Nephron progenitor cell (in vitro differentiated cells): ENCODE results near the gene WDR77.
A peak's percentile ranks its signal among the peaks of the same experiment; 100 is the strongest.

ENCODE experiments used
- DNase-seq: peaks from one replicate; pipeline ENCODE4 v3.0.0; 2021
- H3K27ac Mint-ChIP-seq: 2 replicates; pipeline ENCODE4 v1.8.0; 2021; ENCODE audit warnings: mild to moderate bottlenecking, moderate library complexity, mixed read lengths
- H3K27me3 Mint-ChIP-seq: 2 replicates; pipeline ENCODE4 v1.8.0; 2021; ENCODE audit warnings: mild to moderate bottlenecking, low read depth, mixed read lengths; ENCODE audit not compliant: poor library complexity
- H3K36me3 Mint-ChIP-seq: 2 replicates; pipeline ENCODE4 v1.8.0; 2021; ENCODE audit warnings: low read depth, mixed read lengths
- H3K4me1 Mint-ChIP-seq: 2 replicates; pipeline ENCODE4 v1.8.0; 2021; ENCODE audit warnings: mixed read lengths
- H3K4me3 Mint-ChIP-seq: 2 replicates; pipeline ENCODE4 v1.8.0; 2021; ENCODE audit warnings: mild to moderate bottlenecking, moderate library complexity, mixed read lengths
- H3K9me3 Mint-ChIP-seq: 2 replicates; pipeline ENCODE4 v1.8.0; 2021; ENCODE audit warnings: mild to moderate bottlenecking, moderate library complexity, mixed read lengths
- TF ChIP-seq, protein P1 (sequence below): fragments of 200-600 bp; sonication (generic); IDR thresholded peaks from 2 replicates; pipeline ENCODE4 v1.5.0; 2021; ENCODE audit warnings: antibody characterized with exemption

Gene WDR77

DNA sequence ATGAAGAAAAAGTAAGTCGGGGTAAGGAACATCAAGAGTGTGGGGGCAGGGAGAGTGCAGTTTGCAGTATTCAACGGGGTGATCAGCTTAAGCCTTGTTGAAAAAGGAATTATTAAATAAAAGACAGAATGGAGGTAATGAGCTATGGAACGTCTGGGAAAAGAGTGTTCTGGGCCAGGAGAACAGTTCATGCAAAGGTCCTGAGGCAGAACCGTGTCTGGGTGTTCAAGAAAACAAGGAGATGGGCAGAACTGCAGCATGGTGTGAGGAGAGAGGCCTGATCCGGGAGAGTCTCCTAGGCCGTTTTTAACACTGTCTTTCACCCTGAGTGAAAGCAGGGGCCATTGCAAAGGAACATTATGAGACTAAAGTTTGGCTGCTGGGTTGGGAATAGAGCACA lies 41.8 kb downstream of the WDR77 start:
- Mint-ChIP-seq H3K27me3 (peaks cover 16% of the 10 kb centered on the region), H3K36me3 (no peaks in the 10 kb centered on the region), H3K27ac (no peak overlapping the region), H3K4me3 (no peak overlapping the region), H3K4me1 (no peaks in the 10 kb centered on the region), H3K9me3 (no peaks in the 10 kb centered on the region)
- TF ChIP-seq, protein P1, sequence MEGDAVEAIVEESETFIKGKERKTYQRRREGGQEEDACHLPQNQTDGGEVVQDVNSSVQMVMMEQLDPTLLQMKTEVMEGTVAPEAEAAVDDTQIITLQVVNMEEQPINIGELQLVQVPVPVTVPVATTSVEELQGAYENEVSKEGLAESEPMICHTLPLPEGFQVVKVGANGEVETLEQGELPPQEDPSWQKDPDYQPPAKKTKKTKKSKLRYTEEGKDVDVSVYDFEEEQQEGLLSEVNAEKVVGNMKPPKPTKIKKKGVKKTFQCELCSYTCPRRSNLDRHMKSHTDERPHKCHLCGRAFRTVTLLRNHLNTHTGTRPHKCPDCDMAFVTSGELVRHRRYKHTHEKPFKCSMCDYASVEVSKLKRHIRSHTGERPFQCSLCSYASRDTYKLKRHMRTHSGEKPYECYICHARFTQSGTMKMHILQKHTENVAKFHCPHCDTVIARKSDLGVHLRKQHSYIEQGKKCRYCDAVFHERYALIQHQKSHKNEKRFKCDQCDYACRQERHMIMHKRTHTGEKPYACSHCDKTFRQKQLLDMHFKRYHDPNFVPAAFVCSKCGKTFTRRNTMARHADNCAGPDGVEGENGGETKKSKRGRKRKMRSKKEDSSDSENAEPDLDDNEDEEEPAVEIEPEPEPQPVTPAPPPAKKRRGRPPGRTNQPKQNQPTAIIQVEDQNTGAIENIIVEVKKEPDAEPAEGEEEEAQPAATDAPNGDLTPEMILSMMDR, result no peak
- DNase-seq, result no peak

DNA sequence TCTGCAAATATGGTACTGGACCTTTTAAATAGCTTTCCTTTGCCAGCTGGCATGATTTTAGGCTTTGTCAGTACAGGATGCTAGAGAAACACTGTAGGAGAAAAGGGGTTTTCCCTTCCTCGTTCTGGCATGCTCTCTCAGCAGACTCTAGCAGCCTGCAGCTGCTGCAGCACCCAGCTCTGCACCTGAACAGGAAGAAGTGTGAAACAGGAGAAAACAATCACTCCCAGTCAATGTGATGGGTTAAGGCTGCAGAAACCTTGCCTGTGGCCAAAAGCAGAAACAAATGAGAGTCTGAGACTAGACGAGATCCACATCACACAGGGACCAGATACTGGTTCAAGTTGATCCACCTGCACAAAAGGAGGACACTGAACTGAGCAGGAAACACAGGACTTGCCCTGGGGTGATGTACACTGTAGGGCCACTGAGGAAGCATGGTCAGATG lies 42.7 kb downstream of the WDR77 start:
- Mint-ChIP-seq H3K9me3 (no peaks in the 10 kb centered on the region), H3K27ac (no peak overlapping the region), H3K4me3 (no peak overlapping the region), H3K27me3 (peaks cover 15% of the 10 kb centered on the region), H3K36me3 (no peaks in the 10 kb centered on the region), H3K4me1 (no peaks in the 10 kb centered on the region)
- TF ChIP-seq, protein P1, result no peak
- DNase-seq, result no peak

DNA sequence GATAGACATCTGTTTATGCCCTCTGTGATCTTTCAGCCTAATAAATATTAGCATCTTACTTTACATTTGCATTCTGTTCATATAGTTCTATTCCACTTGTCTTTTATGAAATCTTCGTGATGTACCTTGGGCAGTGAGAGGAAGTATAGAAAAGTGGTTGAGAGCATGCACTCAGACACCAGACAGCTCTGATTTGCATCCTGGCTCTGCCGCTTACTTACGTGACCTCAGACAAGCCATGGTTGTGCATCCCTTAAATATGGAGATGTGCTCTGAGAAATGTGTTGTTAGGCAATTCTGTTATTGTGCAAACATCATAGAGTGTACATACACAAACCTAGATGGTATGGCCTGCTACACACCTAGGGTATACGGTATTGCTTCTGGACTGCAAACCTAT lies 44.5 kb downstream of the WDR77 start:
- no peaks in the 10 kb centered on the region for H3K4me1 Mint-ChIP-seq
- no peaks in the 10 kb centered on the region for H3K36me3 Mint-ChIP-seq
- no peak for DNase-seq
- peaks cover 16% of the 10 kb centered on the region for H3K27me3 Mint-ChIP-seq
- no peak overlapping the region for H3K4me3 Mint-ChIP-seq
- no peak overlapping the region for H3K27ac Mint-ChIP-seq
- H3K9me3 Mint-ChIP-seq, result no peaks in the 10 kb centered on the region
- TF ChIP-seq, protein P1, result no peak

DNA sequence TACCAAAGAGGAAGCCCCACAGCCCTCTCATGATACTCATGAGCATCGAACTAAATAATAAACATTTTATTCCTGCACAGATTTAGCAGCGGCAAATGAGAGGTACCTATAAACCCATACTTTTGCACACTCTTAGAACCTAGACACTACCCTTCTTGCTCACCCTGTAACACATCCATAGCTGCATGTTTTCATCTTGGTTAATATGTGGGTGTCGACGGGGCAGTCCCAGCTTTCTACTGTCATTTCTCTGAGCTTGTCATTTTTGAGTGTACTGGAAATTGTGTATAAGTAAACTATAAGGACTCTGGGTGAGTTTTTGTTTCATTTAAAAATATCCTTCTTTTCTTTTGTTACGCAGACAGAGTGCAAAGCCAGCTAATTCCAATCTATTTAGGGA lies 47.0 kb downstream of the WDR77 start:
- H3K9me3 Mint-ChIP-seq, result peaks cover 13% of the 10 kb centered on the region
- TF ChIP-seq, protein P1, result no peak
- H3K4me1 Mint-ChIP-seq, result no peaks in the 10 kb centered on the region
- H3K27me3 Mint-ChIP-seq, result peaks cover 24% of the 10 kb centered on the region
- DNase-seq, result no peak
- H3K4me3 Mint-ChIP-seq, result no peak overlapping the region
- no peaks in the 10 kb centered on the region for H3K36me3 Mint-ChIP-seq
- H3K27ac Mint-ChIP-seq, result no peak overlapping the region

DNA sequence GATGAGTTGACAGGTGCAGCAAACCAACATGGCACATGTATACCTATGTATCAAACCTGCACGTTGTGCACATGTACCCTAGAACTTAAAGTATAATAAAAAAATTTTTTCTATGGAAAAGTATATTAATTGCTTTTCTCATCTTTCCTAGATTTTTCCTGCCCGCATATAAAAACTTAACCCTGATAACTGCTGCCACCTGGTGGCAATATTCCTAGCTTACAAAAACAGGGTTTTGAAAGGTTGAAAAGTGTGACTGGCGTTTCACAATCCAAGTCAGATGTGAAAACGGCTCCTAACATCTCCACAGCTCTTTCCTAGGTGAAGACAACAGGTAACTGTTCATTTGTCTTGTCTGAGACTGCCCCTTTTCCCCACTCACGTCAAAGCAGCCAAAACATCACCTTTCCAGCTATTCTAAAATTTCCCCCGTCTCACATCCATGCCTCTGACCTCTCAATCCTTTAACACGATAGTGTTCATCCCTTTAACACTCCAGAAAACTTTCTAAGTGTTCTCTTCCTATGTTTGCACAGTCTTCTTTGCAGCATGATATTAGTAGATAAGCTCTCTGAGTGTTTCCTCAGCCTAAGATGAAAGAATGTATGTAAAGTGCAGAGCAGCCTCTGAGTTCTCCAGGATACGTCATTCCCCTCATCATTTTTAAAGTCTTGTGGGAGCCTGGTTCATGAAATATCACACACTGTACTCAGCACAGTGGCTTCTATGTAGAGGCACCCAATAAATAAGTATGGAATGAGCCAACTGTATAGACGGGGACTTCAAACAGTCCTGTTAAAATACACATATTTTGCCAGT lies 49.1 kb downstream of the WDR77 start:
- no peaks in the 10 kb centered on the region for H3K4me1 Mint-ChIP-seq
- peaks cover 24% of the 10 kb centered on the region for H3K27me3 Mint-ChIP-seq
- TF ChIP-seq, protein P1, result peak; percentile 70
- no peaks in the 10 kb centered on the region for H3K36me3 Mint-ChIP-seq
- peak; percentile 54 for DNase-seq
- peaks cover 13% of the 10 kb centered on the region for H3K9me3 Mint-ChIP-seq
- H3K27ac Mint-ChIP-seq, result no peak overlapping the region
- H3K4me3 Mint-ChIP-seq, result no peak overlapping the region

DNA sequence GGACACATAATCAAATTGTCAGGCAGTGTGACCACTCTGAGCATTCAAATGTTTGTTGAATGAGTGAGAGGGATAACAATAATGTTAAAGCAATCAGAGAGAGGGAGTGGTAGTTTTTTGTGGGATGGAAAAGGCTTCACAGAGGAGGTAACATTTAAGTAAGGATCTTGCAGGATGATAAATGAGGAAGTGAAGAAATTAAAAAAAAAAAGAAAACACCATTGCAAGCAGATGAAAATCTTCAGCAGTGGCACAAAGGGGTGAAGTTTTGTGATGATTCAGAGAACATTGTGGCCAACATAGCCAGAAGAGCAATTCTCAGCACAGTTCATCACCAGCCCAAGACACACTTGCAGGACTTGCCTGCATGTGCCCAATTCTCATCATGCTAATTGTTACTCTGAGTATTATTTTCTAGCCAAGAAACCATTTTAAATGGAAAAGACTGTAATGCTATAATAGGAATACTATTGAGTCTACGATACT lies 56.6 kb downstream of the WDR77 start:
- Mint-ChIP-seq H3K36me3 (no peaks in the 10 kb centered on the region), H3K27me3 (peaks cover 8% of the 10 kb centered on the region), H3K4me1 (no peaks in the 10 kb centered on the region), H3K27ac (no peak overlapping the region), H3K4me3 (no peak overlapping the region), H3K9me3 (peaks cover under 1% of the 10 kb centered on the region)
- TF ChIP-seq, protein P1, result no peak
- no peak for DNase-seq
